CD4-positive, alpha-beta T cell treated with Interleukin-21 for 1 hour (primary cell): ENCODE measurements around the gene EDDM13.
"Not testable (repeated sequence)": the region's sequence is repeated elsewhere in the genome, so short reads cannot be mapped to it uniquely, and the experiment has no call there.

ENCODE experiments used
- DNase-seq: peaks from one replicate; pipeline ENCODE4 v3.0.0-alpha.2; 2020

Gene EDDM13

GRCh38 chr19:56295531-56296455, 23.2 kb downstream of the EDDM13 start:
- no peak for DNase-seq

GRCh38 chr19:56297010-56297409, 24.5 kb downstream of the EDDM13 start:
- no peak for DNase-seq

- no peak for DNase-seq
These were observed 27.1 kb downstream of the EDDM13 start for GRCh38 chr19:56299688-56300087.

- no peak for DNase-seq
These were observed 28.6 kb downstream of the EDDM13 start for GRCh38 chr19:56301155-56301554.

GRCh38 chr19:56301886-56302620, 29.5 kb downstream of the EDDM13 start:
- peak; percentile 15 for DNase-seq

- no peak for DNase-seq
These were observed 31.7 kb downstream of the EDDM13 start for GRCh38 chr19:56304243-56304642.

GRCh38 chr19:56306016-56306415, 33.5 kb downstream of the EDDM13 start:
- no peak for DNase-seq

GRCh38 chr19:56307062-56307461, 34.5 kb downstream of the EDDM13 start:
- not testable (repeated sequence) for DNase-seq

- no peak for DNase-seq
These were observed 36.2 kb downstream of the EDDM13 start for GRCh38 chr19:56308792-56309191.

- peak; percentile 58 for DNase-seq
These were observed 37.1 kb downstream of the EDDM13 start for GRCh38 chr19:56309511-56310185.

GRCh38 chr19:56310462-56310861, 37.9 kb downstream of the EDDM13 start:
- no peak for DNase-seq

- no peak for DNase-seq
These were observed 39.8 kb downstream of the EDDM13 start for GRCh38 chr19:56312342-56312741.

- no peak for DNase-seq
These were observed 40.5 kb downstream of the EDDM13 start for GRCh38 chr19:56312787-56313657.

GRCh38 chr19:56314018-56314380, 41.5 kb downstream of the EDDM13 start:
- DNase-seq = no peak

GRCh38 chr19:56314381-56315076, 42.0 kb downstream of the EDDM13 start, which contains the start of gene ZSCAN5A:
ZSCAN5A (minus strand) TSS chr19:56314839; CDS start chr19:56225046, 89,793 bp downstream.
- peak; percentile 96 for DNase-seq

- DNase-seq = peak; percentile 97
These were observed 42.7 kb downstream of the EDDM13 start for GRCh38 chr19:56315077-56315828.

GRCh38 chr19:56316728-56317127, 44.2 kb downstream of the EDDM13 start:
- DNase-seq = no peak

- no peak for DNase-seq
These were observed 45.2 kb downstream of the EDDM13 start for GRCh38 chr19:56317749-56318148.

GRCh38 chr19:56319991-56320390, 47.4 kb downstream of the EDDM13 start:
- DNase-seq = no peak

- DNase-seq = no peak
These were observed 48.9 kb downstream of the EDDM13 start for GRCh38 chr19:56321254-56321988.
